Kidney (tissue), 14 donors: ENCODE results near the gene FGFR3. TPM values are rescaled to one million over a fixed set of nuclear protein-coding genes. Genes with fewer than 3 reads are reported as not detected.

Source experiments
- DNase-seq, 5 donors: peaks; one replicate each; pipeline ENCODE4 v3.0.0-alpha.2; 2013 to 2020
- FAIRE-seq: peaks from 2 replicates; lab custom pipeline; 2012; peaks lifted over from hg19 to GRCh38; lab: Jason Lieb, UNC
- H3K27ac ChIP-seq, 2 donors: one replicate each; pipeline ENCODE4 v1.7.0; 2013; ENCODE audit warnings: low read depth in 2 of 2, low read length in 2 of 2, inconsistent platforms in 1 of 2
- H3K27me3 ChIP-seq: one replicate; pipeline ENCODE4 v1.7.1; 2013; ENCODE audit warnings: low read length, inconsistent platforms; ENCODE audit not compliant: control insufficient read depth, insufficient read depth
- H3K36me3 ChIP-seq, 3 donors: one replicate each; pipeline versions ENCODE4 v1.7.0 to v1.7.1; 2013; ENCODE audit warnings: low read length in 3 of 3, control low read depth in 1 of 3, inconsistent platforms in 1 of 3; ENCODE audit not compliant: insufficient read depth in 3 of 3, control insufficient read depth in 2 of 3
- H3K4me1 ChIP-seq, 3 donors: one replicate each; pipeline versions ENCODE4 v1.7.0 to v1.7.1; 2013; ENCODE audit warnings: low read length in 3 of 3, inconsistent platforms in 1 of 3, low read depth in 1 of 3; ENCODE audit not compliant: control insufficient read depth in 2 of 3, insufficient read depth in 2 of 3
- H3K4me3 ChIP-seq, 3 donors: one replicate each; pipeline versions ENCODE4 v1.7.0 to v1.8.1; 2013; ENCODE audit warnings: low read length in 3 of 3, control low read depth in 1 of 3, inconsistent platforms in 1 of 3
- H3K9ac ChIP-seq, 3 donors: one replicate each; pipeline versions ENCODE4 v1.7.0 to v1.7.1; 2013; ENCODE audit warnings: low read length in 3 of 3, control low read depth in 1 of 3, inconsistent platforms in 1 of 3
- H3K9me3 ChIP-seq, 3 donors: one replicate each; pipeline versions ENCODE4 v1.7.0 to v1.7.1; 2013; ENCODE audit warnings: low read length in 3 of 3, control low read depth in 1 of 3, inconsistent platforms in 1 of 3; ENCODE audit not compliant: control insufficient read depth in 2 of 3, insufficient read depth in 1 of 3
- intact Hi-C: fragments of 100-400 bp; cut with DNase I; formaldehyde crosslinking; loops from one replicate; pipeline ENCODE4 v1.11.1; 2022
- polyA plus RNA-seq: library from polyadenylated mRNA; stranded (reverse); fragments of 350-450 nt; fragmentation: Illumina TruSeq; extraction: RNeasy Lipid Tissue Mini Kit (QIAGEN cat#74804); gene quantifications from one replicate; pipeline ENCODE4 v1.2.3, GENCODE V29; 2014; ENCODE audit warnings: low read depth, low replicate concordance; ENCODE audit not compliant: insufficient read depth
- total RNA-seq: library from RNA; stranded (reverse); fragmentation: NEBNext Ultra II Directional; extraction: Animal tissue kit (Norgen Biotek cat#: 25700); gene quantifications from one replicate; pipeline ENCODE4 v1.2.1, GENCODE V29; 2021
- TF ChIP-seq, protein P1 (sequence below): IDR thresholded peaks from 3 replicates; pipeline ENCODE4 v1.5.1; 2012; ENCODE audit warnings: mild to moderate bottlenecking, moderate library complexity, borderline replicate concordance; ENCODE audit not compliant: insufficient read depth; ENCODE audit errors: extremely low read depth
- donor health status: control.
- donor health status: control.
- donor health status: control.
- donor health status: control.
- donor health status: control.
- donor health status: DM: yes; HTN: yes; CAD: no.
- donor health status: Normal renal cell carcinoma (clear cell type).

The FGFR3 gene
- total and polyA plus RNA-seq, 2 donors from 2014 or later = 25.5 to 28.5 TPM

- no peak overlapping the region for H3K4me3 ChIP-seq
- peak overlapping the region in 1 of 2 donors; percentile 47 for H3K27ac ChIP-seq
- no peaks in the 10 kb centered on the region for H3K27me3 ChIP-seq
- no peaks in the 10 kb centered on the region for H3K36me3 ChIP-seq
- H3K4me1 ChIP-seq = peaks cover 0 to 20% (median 3%) of the 10 kb centered on the region in 3 donors
- H3K9me3 ChIP-seq = no peaks in the 10 kb centered on the region
- FAIRE-seq = no peak
- TF ChIP-seq, protein P1, sequence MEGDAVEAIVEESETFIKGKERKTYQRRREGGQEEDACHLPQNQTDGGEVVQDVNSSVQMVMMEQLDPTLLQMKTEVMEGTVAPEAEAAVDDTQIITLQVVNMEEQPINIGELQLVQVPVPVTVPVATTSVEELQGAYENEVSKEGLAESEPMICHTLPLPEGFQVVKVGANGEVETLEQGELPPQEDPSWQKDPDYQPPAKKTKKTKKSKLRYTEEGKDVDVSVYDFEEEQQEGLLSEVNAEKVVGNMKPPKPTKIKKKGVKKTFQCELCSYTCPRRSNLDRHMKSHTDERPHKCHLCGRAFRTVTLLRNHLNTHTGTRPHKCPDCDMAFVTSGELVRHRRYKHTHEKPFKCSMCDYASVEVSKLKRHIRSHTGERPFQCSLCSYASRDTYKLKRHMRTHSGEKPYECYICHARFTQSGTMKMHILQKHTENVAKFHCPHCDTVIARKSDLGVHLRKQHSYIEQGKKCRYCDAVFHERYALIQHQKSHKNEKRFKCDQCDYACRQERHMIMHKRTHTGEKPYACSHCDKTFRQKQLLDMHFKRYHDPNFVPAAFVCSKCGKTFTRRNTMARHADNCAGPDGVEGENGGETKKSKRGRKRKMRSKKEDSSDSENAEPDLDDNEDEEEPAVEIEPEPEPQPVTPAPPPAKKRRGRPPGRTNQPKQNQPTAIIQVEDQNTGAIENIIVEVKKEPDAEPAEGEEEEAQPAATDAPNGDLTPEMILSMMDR = no peak
- intact Hi-C loops = no loop called here
- DNase-seq = peak in 3 of 5 donors; percentile 47 to 87 (median 64)
- H3K9ac ChIP-seq = no peak overlapping the region
Measured at GRCh38 chr4:1766106-1767060, 26.7 kb upstream of the FGFR3 start.

DNA sequence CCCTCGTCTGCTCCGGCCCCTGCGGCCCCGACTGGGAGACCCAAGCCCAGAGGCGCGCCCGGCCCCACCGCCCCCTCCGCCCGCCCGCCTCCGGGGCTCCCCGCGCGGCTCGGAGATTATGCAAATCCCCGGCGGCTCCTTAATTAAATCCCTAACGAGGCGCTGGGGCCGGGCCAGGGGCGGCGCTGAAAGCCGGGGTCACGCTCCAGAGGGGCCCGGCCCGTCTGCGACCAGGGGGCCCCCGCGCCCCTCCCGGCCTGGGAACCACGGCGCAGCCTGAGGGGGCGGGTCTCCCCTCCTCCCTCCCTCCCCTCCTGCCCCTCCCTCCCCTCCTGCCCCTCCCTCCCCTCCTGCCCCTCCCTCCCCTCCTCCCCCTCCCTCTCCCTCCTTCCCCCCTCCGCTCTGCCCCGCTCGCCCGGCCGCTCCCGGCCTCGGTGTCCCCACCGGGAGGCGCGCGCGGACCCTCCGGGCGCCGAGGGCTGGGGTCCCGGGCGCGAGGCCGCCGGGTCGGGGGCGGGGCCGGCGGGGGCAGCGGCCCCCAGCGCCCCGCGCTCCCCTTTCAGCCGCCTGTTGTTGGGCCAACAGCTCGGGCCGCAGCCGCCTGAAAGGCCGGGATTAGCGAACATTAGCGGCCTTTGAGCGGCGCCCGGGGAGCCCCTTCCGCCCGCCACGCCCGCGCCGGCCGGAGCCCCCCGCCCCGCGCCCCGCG is 25.9 kb upstream of the FGFR3 start:
- Histone ChIP-seq H3K36me3 (no peaks in the 10 kb centered on the region), H3K9me3 (no peaks in the 10 kb centered on the region), H3K4me3 (no peak overlapping the region), H3K27me3 (no peaks in the 10 kb centered on the region), H3K4me1 (peaks cover 0 to 20% (median 3%) of the 10 kb centered on the region in 3 donors), H3K27ac (no peak overlapping the region), H3K9ac (no peak overlapping the region)
- peak in 4 of 5 donors; percentile 75 to 89 (median 80) for DNase-seq
- TF ChIP-seq, protein P1 = peak; percentile 15
- no peak for FAIRE-seq
- intact Hi-C loops = no loop called here

DNA sequence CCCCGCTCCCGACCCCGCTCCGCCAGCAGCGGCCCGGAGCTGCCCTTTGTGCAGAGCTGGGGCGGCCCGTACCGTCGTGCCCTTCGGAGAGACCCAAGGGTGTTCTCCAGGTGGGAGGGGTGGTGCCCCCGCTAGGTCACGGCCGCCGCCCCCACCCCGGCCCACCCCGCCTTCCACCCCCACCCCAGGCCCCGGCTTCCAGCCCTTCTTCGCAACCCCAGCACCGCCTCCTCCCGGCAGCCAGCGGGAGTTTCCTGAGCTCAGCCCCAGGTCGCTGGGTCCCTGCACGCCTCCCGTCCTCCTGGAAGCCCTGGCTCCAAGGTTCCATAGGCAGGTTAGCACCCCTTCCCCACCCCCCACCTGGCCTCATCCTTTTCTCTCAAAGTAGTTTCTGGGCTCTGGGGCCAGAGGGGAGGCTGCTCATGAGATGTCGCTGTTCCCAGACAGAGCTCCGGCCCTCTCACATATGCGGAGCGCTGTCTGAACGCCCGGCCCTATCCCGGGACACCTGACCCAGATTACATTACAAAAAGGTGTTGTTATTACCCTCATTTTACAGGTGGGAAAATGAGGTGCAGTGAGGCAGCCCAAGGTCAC is 25.2 kb upstream of the FGFR3 start:
- H3K9me3 ChIP-seq = no peaks in the 10 kb centered on the region
- no peak overlapping the region for H3K27ac ChIP-seq
- intact Hi-C loops = no loop called here
- H3K4me1 ChIP-seq = peaks cover 0 to 20% (median 3%) of the 10 kb centered on the region in 3 donors
- FAIRE-seq = no peak
- peak overlapping the region in 1 of 3 donors; percentile 7 for H3K9ac ChIP-seq
- H3K27me3 ChIP-seq = no peaks in the 10 kb centered on the region
- TF ChIP-seq, protein P1 = peak; percentile 22
- peak overlapping the region in 1 of 3 donors; percentile 13 for H3K4me3 ChIP-seq
- no peaks in the 10 kb centered on the region for H3K36me3 ChIP-seq
- DNase-seq = peak in 3 of 5 donors; percentile 66 to 68 (median 67)
